GM12892 (cell line): ENCODE data around the gene BRD3OS.

ENCODE experiments used
- POLR2A ChIP-seq: IDR thresholded peaks from 2 replicates; pipeline ENCODE4 v1.6.1; 2011; ENCODE audit warnings: low read depth, low read length, control low read depth
- POLR2AphosphoS5 ChIP-seq: IDR thresholded peaks from 2 replicates; pipeline ENCODE4 v1.6.1; 2011; ENCODE audit warnings: low read depth, low read length, control low read depth
- TAF1 ChIP-seq: IDR thresholded peaks from 2 replicates; pipeline ENCODE4 v1.6.1; 2011; ENCODE audit warnings: low read depth, mild to moderate bottlenecking, control low read depth, low read length, borderline replicate concordance

GRCh38 chr9:134040781-134041648 lies 15.7 kb downstream of the BRD3OS start:
- no peak for TF ChIP-seq POLR2A
- TF ChIP-seq TAF1: no peak
- TF ChIP-seq POLR2AphosphoS5: no peak
